AG04450 (cell line): ENCODE data around the gene NAA80. TPM values are rescaled to one million over a fixed set of nuclear protein-coding genes. Genes with fewer than 3 reads are reported as not detected.

Experiments used
- CTCF ChIA-PET: fragments of 300-600, 350-600 bp; formaldehyde crosslinking; extraction: SDS; loops from one replicate; lab custom pipeline; 2022; ENCODE audit warnings: antibody characterized with exemption, inconsistent platforms; lab: Charles Lee
- POLR2A ChIA-PET: fragments of 350-600 bp; formaldehyde crosslinking; extraction: SDS; loops from one replicate; lab custom pipeline; 2021; ENCODE audit warnings: antibody characterized with exemption, inconsistent platforms; lab: Yijun Ruan, JAX
- DNase-seq: peaks from one replicate; pipeline ENCODE4 v3.0.0-alpha.2; 2011; ENCODE audit warnings: low read depth, low spot score
- H3K27ac ChIP-seq: one replicate; pipeline ENCODE4 v1.5.1; 2012; ENCODE audit warnings: low read depth, low read length, control low read depth
- H3K27me3 ChIP-seq: one replicate; pipeline ENCODE4 v1.6.0; 2012; ENCODE audit warnings: low read length; ENCODE audit not compliant: control insufficient read depth, insufficient read depth
- H3K4me3 ChIP-seq: 2 replicates; pipeline ENCODE4 v1.5.1; 2011; ENCODE audit warnings: mild to moderate bottlenecking, low read depth, low read length, control low read depth
- H3K9me3 ChIP-seq: 2 replicates; pipeline ENCODE4 v1.5.1; 2012; ENCODE audit warnings: low read length; ENCODE audit not compliant: control insufficient read depth, insufficient read depth
- polyA plus RNA-seq: library from polyadenylated mRNA; depleted of rRNA; stranded (reverse); fragments of >200 nt; gene quantifications from 2 replicates; pipeline ENCODE4 v1.2.3, GENCODE V29; 2011
- TF ChIP-seq, protein P1 (sequence below): IDR thresholded peaks from 2 replicates; pipeline ENCODE4 v1.5.1; 2011; ENCODE audit warnings: low read depth, low read length, control low read depth, inconsistent platforms

Gene NAA80
- polyA plus RNA-seq, 1 experiment = 2.0 TPM

DNA sequence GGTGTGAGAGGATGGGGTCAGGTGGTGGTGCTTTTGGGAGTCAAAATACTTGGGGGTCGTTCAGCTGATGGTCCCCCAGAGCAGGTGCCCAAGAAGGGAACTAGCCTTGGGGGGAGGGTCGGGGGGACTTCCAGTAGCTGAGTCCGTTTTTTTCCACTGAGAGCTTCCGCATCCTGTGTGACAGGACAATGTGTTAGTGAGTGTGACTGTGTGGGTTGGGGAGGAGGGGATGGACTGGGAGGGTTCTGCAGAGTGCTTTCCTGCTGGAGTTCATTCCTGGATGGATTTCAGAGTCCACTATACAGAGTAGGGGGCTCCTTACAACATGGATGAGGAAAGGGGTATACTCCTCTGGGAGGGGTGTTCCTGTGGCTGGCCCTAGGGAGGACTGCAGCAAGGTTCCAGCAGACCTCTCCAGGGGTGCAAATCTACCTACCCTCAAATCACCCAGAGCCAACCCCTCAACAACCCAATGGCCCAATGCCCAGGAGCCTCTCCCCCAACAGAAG lies 23.9 kb upstream of the NAA80 start:
- no peak overlapping the region for H3K4me3 ChIP-seq
- H3K9me3 ChIP-seq = no peaks in the 10 kb centered on the region; the same call in 1 of the 2 replicates
- H3K27me3 ChIP-seq = no peaks in the 10 kb centered on the region
- POLR2A ChIA-PET = no interaction called here
- TF ChIP-seq, protein P1, sequence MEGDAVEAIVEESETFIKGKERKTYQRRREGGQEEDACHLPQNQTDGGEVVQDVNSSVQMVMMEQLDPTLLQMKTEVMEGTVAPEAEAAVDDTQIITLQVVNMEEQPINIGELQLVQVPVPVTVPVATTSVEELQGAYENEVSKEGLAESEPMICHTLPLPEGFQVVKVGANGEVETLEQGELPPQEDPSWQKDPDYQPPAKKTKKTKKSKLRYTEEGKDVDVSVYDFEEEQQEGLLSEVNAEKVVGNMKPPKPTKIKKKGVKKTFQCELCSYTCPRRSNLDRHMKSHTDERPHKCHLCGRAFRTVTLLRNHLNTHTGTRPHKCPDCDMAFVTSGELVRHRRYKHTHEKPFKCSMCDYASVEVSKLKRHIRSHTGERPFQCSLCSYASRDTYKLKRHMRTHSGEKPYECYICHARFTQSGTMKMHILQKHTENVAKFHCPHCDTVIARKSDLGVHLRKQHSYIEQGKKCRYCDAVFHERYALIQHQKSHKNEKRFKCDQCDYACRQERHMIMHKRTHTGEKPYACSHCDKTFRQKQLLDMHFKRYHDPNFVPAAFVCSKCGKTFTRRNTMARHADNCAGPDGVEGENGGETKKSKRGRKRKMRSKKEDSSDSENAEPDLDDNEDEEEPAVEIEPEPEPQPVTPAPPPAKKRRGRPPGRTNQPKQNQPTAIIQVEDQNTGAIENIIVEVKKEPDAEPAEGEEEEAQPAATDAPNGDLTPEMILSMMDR = no peak
- CTCF ChIA-PET = interaction anchor here (0.7 to 1.4 kb wide), 3 partner anchors 13 to 90 kb away, joined by 3 read pairs; no protein-coding TSS in a partner anchor
- DNase-seq = no peak
- no peak overlapping the region for H3K27ac ChIP-seq

DNA sequence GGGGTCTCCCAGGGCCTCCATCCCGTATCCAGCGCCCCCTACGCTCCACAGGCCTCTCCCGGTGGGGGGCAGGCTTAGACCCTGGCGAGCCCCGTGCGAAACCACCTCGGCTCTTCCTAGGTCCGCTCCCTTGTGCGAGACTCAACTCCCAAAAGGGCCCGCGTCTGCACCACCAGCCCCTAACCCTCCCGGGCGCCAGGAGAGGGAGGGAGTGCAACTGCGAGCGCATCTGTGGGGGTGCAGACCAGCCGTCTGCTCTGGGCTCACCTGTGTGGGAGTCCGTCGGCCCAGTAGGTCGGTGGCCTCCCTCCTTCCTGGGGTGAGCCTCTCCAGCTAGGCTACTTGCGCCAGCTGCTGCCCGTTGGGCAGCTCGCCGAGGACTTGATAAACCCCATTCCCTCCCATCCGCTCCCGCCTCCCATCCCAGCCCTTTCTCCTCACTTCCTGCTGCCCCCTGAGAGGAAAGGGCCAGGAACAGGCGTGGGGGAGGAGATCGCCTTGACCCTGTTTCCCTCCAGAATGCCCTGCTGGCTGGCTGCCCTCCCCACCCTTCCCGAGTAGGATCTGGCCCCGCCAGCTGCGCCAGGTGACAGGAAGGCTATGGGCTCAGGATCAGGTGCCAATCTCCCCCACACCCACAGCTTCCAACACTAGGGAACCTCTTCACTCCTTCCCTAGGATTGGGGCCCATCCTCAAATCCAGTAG lies 23.3 kb upstream of the NAA80 start, which contains the start of gene HYAL2:
TSS of gene HYAL2 (minus strand) at position 360 of the 706 bp plus-strand sequence. CDS start 2,256 bp downstream, outside the sequence.
- ChIA-PET CTCF (interaction anchor here (0.7 to 1.4 kb wide), 2 partner anchors 14 to 62 kb away, joined by 3 read pairs; no protein-coding TSS in a partner anchor), POLR2A (no interaction called here)
- Histone ChIP-seq H3K9me3 (no peaks in the 10 kb centered on the region; the same call in 1 of the 2 replicates), H3K27me3 (no peaks in the 10 kb centered on the region), H3K27ac (peak within 1 kb of the TSS; percentile 93), H3K4me3 (peak within 1 kb of the TSS; percentile 83)
- no peak for DNase-seq
- TF ChIP-seq, protein P1 = no peak

- ChIA-PET POLR2A (interaction anchor here (0.8 kb wide), 1 partner anchor 30 kb away, joined by 3 read pairs; the partner anchor contains the start of gene IFRD2), CTCF (interaction anchor here (1.4 kb wide), 1 partner anchor 62 kb away, joined by 3 read pairs; no protein-coding TSS in a partner anchor)
- Histone ChIP-seq H3K27me3 (no peaks in the 10 kb centered on the region), H3K9me3 (no peaks in the 10 kb centered on the region; the same call in 1 of the 2 replicates), H3K27ac (no peak overlapping the region), H3K4me3 (peak overlapping the region; percentile 83)
- DNase-seq = no peak
- TF ChIP-seq, protein P1 = no peak
Observed at GRCh38 chr3:50322115-50322385, 22.8 kb upstream of the NAA80 start.

- peak overlapping the region; percentile 93 for H3K27ac ChIP-seq
- POLR2A ChIA-PET = interaction anchor here (0.6 to 0.8 kb wide), 3 partner anchors 19 to 58 kb away, joined by 3 to 9 read pairs (median 3); partner anchors contain the start of genes IFRD2 and RASSF1
- H3K4me3 ChIP-seq = peak overlapping the region; percentile 83
- CTCF ChIA-PET = interaction anchor here (0.6 to 1.4 kb wide), 8 partner anchors 9 to 154 kb away, joined by 3 to 5 read pairs (median 3); no protein-coding TSS in a partner anchor
- no peaks in the 10 kb centered on the region for H3K27me3 ChIP-seq
- H3K9me3 ChIP-seq = no peaks in the 10 kb centered on the region; the same call in 1 of the 2 replicates
- TF ChIP-seq, protein P1 = peak; percentile 49
- DNase-seq = peak; percentile 61
Observed at GRCh38 chr3:50321336-50322114, 22.3 kb upstream of the NAA80 start.
